Metanephros (tissue), 2 donors: ENCODE measurements around the gene SFSWAP. TPM values are rescaled to one million over a fixed set of nuclear protein-coding genes. Genes with fewer than 3 reads are reported as not detected.

Experiments used
- small RNA-seq: library from RNA; depleted of rRNA; stranded (forward); fragments of <200 nt; gene quantifications from one replicate; pipeline ENCODE3, GENCODE V24; 2014; ENCODE audit warnings: low replicate concordance
- total RNA-seq: library from RNA; depleted of rRNA; stranded (reverse); fragments of >200 nt; gene quantifications from one replicate; pipeline ENCODE4 v1.2.3, GENCODE V29; 2014

The SFSWAP gene
- total RNA-seq, result 37.0 TPM

DNA sequence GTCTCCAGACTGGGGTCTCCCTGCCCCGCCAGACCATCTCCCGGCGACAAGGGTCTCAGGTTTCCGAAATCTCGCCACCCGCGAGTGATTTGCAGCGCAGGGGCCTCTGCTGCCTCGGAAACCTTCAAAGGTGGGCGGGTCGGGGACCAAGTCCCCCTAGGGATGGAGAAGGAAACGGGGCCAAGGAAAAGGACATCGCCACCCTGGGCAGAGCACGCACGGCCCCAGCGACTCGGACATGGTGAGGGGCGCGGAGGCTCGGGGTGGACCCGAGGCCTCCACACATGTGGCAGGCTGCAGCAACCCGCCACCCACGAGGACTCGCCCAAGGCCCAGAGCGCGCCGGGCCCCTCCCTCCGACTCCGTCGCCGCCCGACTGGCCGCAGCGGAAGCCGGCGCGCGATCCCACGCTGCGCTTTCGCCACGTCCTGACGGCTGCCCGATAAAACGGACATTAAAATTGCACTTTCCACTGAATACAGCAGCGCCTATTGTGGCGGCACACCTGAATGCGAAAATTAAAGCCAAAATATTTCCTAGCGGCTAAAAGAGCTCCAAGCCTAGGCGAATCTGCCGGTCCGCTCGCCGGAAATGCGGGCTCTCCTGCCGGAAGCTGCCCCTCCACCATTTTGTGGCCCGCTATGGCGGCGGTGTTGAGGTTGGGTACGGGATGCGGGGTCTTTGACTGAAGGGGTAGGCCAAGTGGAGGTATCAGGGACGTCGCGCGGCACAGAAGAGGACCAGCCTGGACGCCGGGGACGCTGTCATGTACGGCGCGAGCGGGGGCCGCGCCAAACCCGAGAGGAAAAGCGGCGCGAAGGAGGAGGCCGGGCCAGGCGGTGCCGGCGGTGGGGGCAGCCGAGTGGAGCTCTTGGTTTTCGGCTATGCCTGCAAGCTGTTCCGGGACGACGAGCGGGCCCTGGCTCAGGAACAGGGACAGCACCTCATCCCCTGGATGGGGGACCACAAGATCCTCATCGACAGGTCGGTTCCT is at the start of gene SFSWAP:
Gene SFSWAP, plus strand, starts transcription at position 627 of the 994 bp plus-strand sequence. Its CDS starts 140 bp downstream, at position 767.

DNA sequence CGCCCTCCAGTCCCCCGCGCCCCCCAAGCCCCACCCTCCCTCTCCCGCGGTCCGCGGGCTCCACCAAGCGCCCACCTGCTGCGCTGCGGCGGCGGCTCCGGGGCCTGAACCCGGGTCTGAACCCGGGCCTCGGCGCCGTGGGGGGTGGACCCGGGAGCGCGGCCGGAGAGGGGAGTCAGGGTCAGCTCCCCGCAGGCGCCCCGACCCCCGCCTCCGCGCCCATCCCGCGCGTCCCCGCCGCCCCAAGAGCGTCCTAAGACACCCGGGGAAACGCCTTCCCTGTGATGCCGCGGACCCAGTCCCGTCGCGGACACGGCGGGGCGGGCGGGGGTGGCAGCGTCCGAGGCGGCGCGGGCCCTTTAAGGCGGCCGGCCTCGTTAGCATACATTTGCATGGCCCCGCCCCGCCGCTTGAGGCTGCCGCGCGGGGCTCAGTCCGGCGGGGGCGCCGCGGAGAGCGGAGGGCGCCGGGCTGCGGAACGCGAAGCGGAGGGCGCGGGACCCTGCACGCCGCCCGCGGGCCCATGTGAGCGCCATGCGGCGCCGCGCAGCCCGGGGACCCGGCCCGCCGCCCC is 117.2 kb downstream of the SFSWAP start, which contains the start of gene MMP17:
Gene MMP17, plus strand, starts transcription at position 433 of the 574 bp plus-strand sequence. Its CDS starts 102 bp downstream, at position 535.

Small RNA genes within 50 kb of the gene (small RNA-seq; reads per million reads assigned to genes)
- gene RNA5SP377 (not detected), gene RNA5SP378 (not detected), gene RNU6-1017P (not detected)

Other genes with a start within 250 kb of the SFSWAP start
- gene MMP17, start 117.3 kb downstream of the SFSWAP start, total RNA-seq, result 1.9 TPM
- 39.1 TPM for gene ULK1, start 183.5 kb downstream of the SFSWAP start, total RNA-seq
- 14.7 TPM for gene PUS1, start 218.2 kb downstream of the SFSWAP start, total RNA-seq
- gene EP400, start 238.9 kb downstream of the SFSWAP start, total RNA-seq, result 33.7 TPM